Stimulated activated CD4-positive, alpha-beta T cell treated with anti-CD3 and anti-CD28 coated beads, Interleukin-2, amount 100 ng/mL, for 24 hours (primary cell): ENCODE measurements around the gene CD93.

ENCODE experiments used
- DNase-seq, 2 donors: peaks; one replicate each; pipeline ENCODE4 v3.0.0-alpha.2; 2020

Gene CD93

GRCh38 chr20:23033918-23034317, 52.2 kb downstream of the CD93 start:
- no peak for DNase-seq

DNA sequence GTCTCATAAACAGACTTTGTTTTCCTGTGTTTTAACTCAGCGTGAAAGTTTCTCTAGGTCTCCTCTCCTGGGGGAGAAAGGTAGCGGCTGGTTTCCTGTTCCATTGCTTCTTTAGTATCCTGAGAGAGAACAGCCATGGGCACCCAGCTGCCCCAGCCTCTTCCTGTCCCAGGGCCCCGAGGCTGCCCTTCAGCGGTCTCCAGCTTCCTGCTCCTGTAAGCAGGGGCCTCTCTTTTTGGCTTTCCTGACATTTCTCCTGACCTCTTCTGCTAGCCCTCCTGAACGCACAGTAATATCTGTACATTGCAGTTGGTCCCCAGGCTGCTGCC, 53.4 kb downstream of the CD93 start:
- DNase-seq, result no peak

GRCh38 chr20:23032056-23032749, 53.9 kb downstream of the CD93 start:
- DNase-seq, result no peak

DNA sequence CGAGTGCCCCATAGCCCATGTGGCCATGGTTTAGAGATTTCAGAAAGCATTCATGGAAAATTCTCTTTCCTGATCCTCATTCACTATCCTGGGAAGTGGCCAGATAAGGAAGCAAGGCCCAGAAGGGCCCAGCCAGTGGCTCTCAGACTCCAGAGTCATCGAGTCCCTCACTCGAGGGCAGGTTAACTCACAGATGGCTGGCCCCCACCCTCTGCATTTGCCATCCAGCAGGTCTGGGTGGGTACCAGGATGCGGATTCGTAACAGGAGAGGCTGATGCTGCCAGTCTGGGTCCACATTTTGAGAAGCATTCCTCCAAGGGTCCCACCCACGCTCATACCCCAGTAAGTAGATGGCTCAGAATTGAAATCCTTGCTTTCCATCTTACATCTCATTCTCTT, 54.8 kb downstream of the CD93 start:
- DNase-seq, result no peak
